Right atrium auricular region (tissue), 2 donors: ENCODE results near the gene GDI2. TPM values are rescaled to one million over a fixed set of nuclear protein-coding genes. Genes with fewer than 3 reads are reported as not detected.
"Not testable (repeated sequence)": the region's sequence is repeated elsewhere in the genome, so short reads cannot be mapped to it uniquely, and the experiment has no call there.

Source experiments
- DNase-seq: peaks from one replicate; pipeline ENCODE4 v3.0.0-alpha.2; 2019; ENCODE audit warnings: low spot score
- H3K27ac ChIP-seq, 2 donors: fragments of 200-600 bp; sonication (generic); 1 replicate in 1 of 2; 2 replicates in 1 of 2; pipeline ENCODE4 v1.5.1; 2016 to 2019
- H3K27me3 ChIP-seq, 2 donors: fragments of 200-600 bp; sonication (generic); one replicate each; pipeline versions ENCODE4 v1.5.1 to v1.6.0; 2017 to 2019
- H3K36me3 ChIP-seq: fragments of 200-600 bp; sonication (generic); one replicate; pipeline ENCODE4 v1.5.1; 2016
- H3K4me1 ChIP-seq, 2 donors: fragments of 200-600 bp; sonication (generic); one replicate each; pipeline versions ENCODE4 v1.5.1 to v1.6.0; 2017 to 2019
- H3K4me3 ChIP-seq, 2 donors: fragments of 200-600 bp; sonication (generic); 1 replicate in 1 of 2; 2 replicates in 1 of 2; pipeline ENCODE4 v1.5.1; 2017 to 2019; ENCODE audit warnings: mild to moderate bottlenecking in 1 of 2, moderate library complexity in 1 of 2
- H3K9me3 ChIP-seq, 2 donors: fragments of 200-600 bp; sonication (generic); one replicate each; pipeline ENCODE4 v1.5.1; 2019
- total RNA-seq, 2 donors: library from RNA; depleted of rRNA; stranded (reverse); fragments of >200 nt; gene quantifications; one replicate each; pipeline ENCODE4 v1.1.0, GENCODE V29; 2016
- TF ChIP-seq, protein P1 (sequence below), 2 donors: fragments of 200-600 bp; sonication (generic); IDR thresholded peaks; one replicate each; pipeline ENCODE4 v1.5.1; 2019; ENCODE audit warnings: antibody characterized with exemption in 2 of 2

The GDI2 gene
- total RNA-seq, 2 donors from 2014 or later, result 117 to 124 TPM

DNA sequence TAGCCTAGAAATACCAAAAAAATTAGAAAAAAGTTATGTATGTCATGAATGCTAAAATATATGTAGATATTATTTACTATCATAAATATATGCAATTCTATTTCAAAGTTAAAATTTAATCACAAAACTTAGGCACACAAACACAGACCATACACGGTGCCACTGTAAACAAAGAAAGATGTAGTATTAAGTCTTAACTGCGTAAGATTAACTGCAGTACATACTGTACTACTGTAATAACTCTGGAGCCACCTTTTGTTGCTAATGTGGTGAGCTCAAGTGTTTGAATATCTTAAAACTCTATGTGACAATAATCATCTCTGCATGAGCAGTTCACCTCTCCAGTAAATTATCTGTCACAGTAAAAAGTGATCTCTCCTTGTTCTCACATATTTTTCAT is 23.6 kb downstream of the GDI2 start:
- no peak overlapping the region for H3K27ac ChIP-seq
- H3K27me3 ChIP-seq, result no peaks in the 10 kb centered on the region
- no peaks in the 10 kb centered on the region for H3K9me3 ChIP-seq

GRCh38 chr10:5788969-5789368 is 24.3 kb downstream of the GDI2 start:
- TF ChIP-seq, protein P1, sequence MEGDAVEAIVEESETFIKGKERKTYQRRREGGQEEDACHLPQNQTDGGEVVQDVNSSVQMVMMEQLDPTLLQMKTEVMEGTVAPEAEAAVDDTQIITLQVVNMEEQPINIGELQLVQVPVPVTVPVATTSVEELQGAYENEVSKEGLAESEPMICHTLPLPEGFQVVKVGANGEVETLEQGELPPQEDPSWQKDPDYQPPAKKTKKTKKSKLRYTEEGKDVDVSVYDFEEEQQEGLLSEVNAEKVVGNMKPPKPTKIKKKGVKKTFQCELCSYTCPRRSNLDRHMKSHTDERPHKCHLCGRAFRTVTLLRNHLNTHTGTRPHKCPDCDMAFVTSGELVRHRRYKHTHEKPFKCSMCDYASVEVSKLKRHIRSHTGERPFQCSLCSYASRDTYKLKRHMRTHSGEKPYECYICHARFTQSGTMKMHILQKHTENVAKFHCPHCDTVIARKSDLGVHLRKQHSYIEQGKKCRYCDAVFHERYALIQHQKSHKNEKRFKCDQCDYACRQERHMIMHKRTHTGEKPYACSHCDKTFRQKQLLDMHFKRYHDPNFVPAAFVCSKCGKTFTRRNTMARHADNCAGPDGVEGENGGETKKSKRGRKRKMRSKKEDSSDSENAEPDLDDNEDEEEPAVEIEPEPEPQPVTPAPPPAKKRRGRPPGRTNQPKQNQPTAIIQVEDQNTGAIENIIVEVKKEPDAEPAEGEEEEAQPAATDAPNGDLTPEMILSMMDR (IDR thresholded peaks at IDR 0.05), result no peak
- H3K4me3 ChIP-seq, result no peak overlapping the region
- H3K27ac ChIP-seq, result no peak overlapping the region
- no peak for DNase-seq
- H3K9me3 ChIP-seq, result no peaks in the 10 kb centered on the region
- H3K4me1 ChIP-seq, result no peaks in the 10 kb centered on the region
- peaks cover 71% of the 10 kb centered on the region for H3K36me3 ChIP-seq
- H3K27me3 ChIP-seq, result no peaks in the 10 kb centered on the region

More for the DNA sequence above, 23.6 kb downstream of the GDI2 start:
- H3K4me3 ChIP-seq, result no peak overlapping the region
- H3K4me1 ChIP-seq, result no peaks in the 10 kb centered on the region
- DNase-seq, result no peak
- TF ChIP-seq, protein P1 (IDR thresholded peaks at IDR 0.05), result no peak
- H3K36me3 ChIP-seq, result peaks cover 69% of the 10 kb centered on the region

- TF ChIP-seq, protein P1 (IDR thresholded peaks at IDR 0.05), result no peak
- no peaks in the 10 kb centered on the region for H3K27me3 ChIP-seq
- no peaks in the 10 kb centered on the region for H3K9me3 ChIP-seq
- H3K27ac ChIP-seq, result no peak overlapping the region
- H3K4me3 ChIP-seq, result no peak overlapping the region
- DNase-seq, result no peak
- peaks cover 50% of the 10 kb centered on the region for H3K36me3 ChIP-seq
- no peaks in the 10 kb centered on the region for H3K4me1 ChIP-seq
Observed at GRCh38 chr10:5783300-5783699, 29.9 kb downstream of the GDI2 start.

DNA sequence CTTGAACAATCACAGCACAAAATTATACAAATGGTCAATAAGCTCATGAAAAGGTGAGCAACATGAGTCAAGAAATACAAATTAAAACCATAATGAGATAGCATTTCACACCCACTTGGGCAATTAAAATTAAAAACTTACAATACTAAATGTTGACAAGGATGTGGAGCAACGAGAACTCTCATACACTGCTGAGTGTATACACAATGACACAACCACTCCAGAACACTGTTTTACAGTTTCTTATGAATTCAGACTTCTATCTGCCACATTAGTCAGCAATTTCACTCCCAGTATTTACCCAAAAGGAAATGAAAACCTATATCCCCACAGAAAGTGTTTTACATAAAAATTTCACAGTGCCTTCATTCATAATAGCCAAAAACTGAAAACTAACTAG is 31.1 kb downstream of the GDI2 start:
- H3K4me1 ChIP-seq, result peaks cover 0 to 3% of the 10 kb centered on the region in 2 donors
- no peaks in the 10 kb centered on the region for H3K27me3 ChIP-seq
- TF ChIP-seq, protein P1 (IDR thresholded peaks at IDR 0.05), result no peak
- no peak for DNase-seq
- H3K27ac ChIP-seq, result no peak overlapping the region
- H3K36me3 ChIP-seq, result peaks cover 46% of the 10 kb centered on the region
- H3K4me3 ChIP-seq, result no peak overlapping the region
- H3K9me3 ChIP-seq, result no peaks in the 10 kb centered on the region

- TF ChIP-seq, protein P1 (IDR thresholded peaks at IDR 0.05), result no peak
- H3K4me3 ChIP-seq, result no peak overlapping the region
- DNase-seq, result no peak
Observed at GRCh38 chr10:5779730-5780129, 33.5 kb downstream of the GDI2 start.

GRCh38 chr10:5777758-5778157 is 35.5 kb downstream of the GDI2 start:
- Histone ChIP-seq H3K36me3 (peaks cover 15% of the 10 kb centered on the region), H3K4me1 (peaks cover 0 to 34% of the 10 kb centered on the region in 2 donors)
- not testable (repeated sequence) for DNase-seq, H3K4me3 ChIP-seq, H3K27ac ChIP-seq, H3K9me3 ChIP-seq, H3K27me3 ChIP-seq

More at GRCh38 chr10:5779730-5780129, 33.5 kb downstream of the GDI2 start:
- H3K27me3 ChIP-seq, result no peaks in the 10 kb centered on the region
- peaks cover 0 to 27% of the 10 kb centered on the region in 2 donors for H3K4me1 ChIP-seq
- H3K9me3 ChIP-seq, result no peaks in the 10 kb centered on the region
- H3K27ac ChIP-seq, result no peak overlapping the region
- H3K36me3 ChIP-seq, result peaks cover 29% of the 10 kb centered on the region
